A204.1 (cell line): ENCODE results near the gene MGARP.
"Not testable (repeated sequence)": the region's sequence is repeated elsewhere in the genome, so short reads cannot be mapped to it uniquely, and the experiment has no call there.

Experiments
- FAIRE-seq: peaks from 2 replicates; lab custom pipeline; 2012; peaks lifted over from hg19 to GRCh38; lab: Jason Lieb, UNC

The MGARP gene

GRCh38 chr4:139295206-139295941, 15.3 kb upstream of the MGARP start:
- no peak for FAIRE-seq

GRCh38 chr4:139286186-139286698, 6.2 kb upstream of the MGARP start:
- no peak for FAIRE-seq

- FAIRE-seq = no peak
Measured at GRCh38 chr4:139282721-139283075, 2.7 kb upstream of the MGARP start.

GRCh38 chr4:139282065-139282720, 2.2 kb upstream of the MGARP start:
- FAIRE-seq = no peak

- FAIRE-seq = no peak
Measured at GRCh38 chr4:139278912-139279759, 889 bp downstream of the MGARP start.

- no peak for FAIRE-seq
Measured at GRCh38 chr4:139278485-139278884, 1.5 kb downstream of the MGARP start.

- no peak for FAIRE-seq
Measured at GRCh38 chr4:139275281-139275735, 4.7 kb downstream of the MGARP start.

GRCh38 chr4:139274790-139275189, 5.2 kb downstream of the MGARP start:
- no peak for FAIRE-seq

- no peak for FAIRE-seq
Measured at GRCh38 chr4:139273835-139274234, 6.2 kb downstream of the MGARP start.

- no peak for FAIRE-seq
Measured at GRCh38 chr4:139267301-139267700, 12.7 kb downstream of the MGARP start.

- no peak for FAIRE-seq
Measured at GRCh38 chr4:139266583-139267257, 13.3 kb downstream of the MGARP start.

- no peak for FAIRE-seq
Measured at GRCh38 chr4:139266208-139266582, 13.8 kb downstream of the MGARP start.

GRCh38 chr4:139265654-139266053, 14.4 kb downstream of the MGARP start:
- no peak for FAIRE-seq

- peak; percentile 60 for FAIRE-seq
Measured at GRCh38 chr4:139256349-139256748, 23.7 kb downstream of the MGARP start.

- not testable (repeated sequence) for FAIRE-seq
Measured at GRCh38 chr4:139255581-139255980, 24.4 kb downstream of the MGARP start.

- FAIRE-seq = no peak
Measured at GRCh38 chr4:139253713-139254112, 26.3 kb downstream of the MGARP start.

- FAIRE-seq = no peak
Measured at GRCh38 chr4:139253046-139253445, 27.0 kb downstream of the MGARP start.

- FAIRE-seq = no peak
Measured at GRCh38 chr4:139247700-139248238, 32.3 kb downstream of the MGARP start.

- FAIRE-seq = no peak
Measured at GRCh38 chr4:139247241-139247640, 32.8 kb downstream of the MGARP start.

GRCh38 chr4:139246166-139246565, 33.9 kb downstream of the MGARP start:
- FAIRE-seq = no peak

- no peak for FAIRE-seq
Measured at GRCh38 chr4:139245590-139245989, 34.4 kb downstream of the MGARP start.
